Neutrophil (primary cell): Measurements from ENCODE around the gene HSF4.

Source experiments
- H3K27ac ChIP-seq: fragments of 200-600 bp; sonication (generic); 2 replicates; pipeline ENCODE4 v1.5.1; 2016; ENCODE audit warnings: mild to moderate bottlenecking, moderate library complexity
- H3K27me3 ChIP-seq: fragments of 200-600 bp; sonication (generic); 2 replicates; pipeline ENCODE4 v1.6.0; 2016; ENCODE audit warnings: mild to moderate bottlenecking
- H3K36me3 ChIP-seq: fragments of 200-600 bp; sonication (generic); 2 replicates; pipeline ENCODE4 v1.5.1; 2017
- H3K4me1 ChIP-seq, 2 experiments: fragments of 200-600 bp in 1 of 2; sonication (generic) in 1 of 2; 1 replicate in 1 of 2; 2 replicates in 1 of 2; pipeline versions ENCODE4 v1.5.1 to v1.6.1; 2013 to 2016; ENCODE audit warnings: low read depth in 1 of 2, low read length in 1 of 2, mild to moderate bottlenecking in 1 of 2, moderate library complexity in 1 of 2; ENCODE audit not compliant: control insufficient read depth in 1 of 2, insufficient read depth in 1 of 2
- H3K4me3 ChIP-seq, 2 experiments: fragments of 200-600 bp in 1 of 2; sonication (generic) in 1 of 2; 1 replicate in 1 of 2; 2 replicates in 1 of 2; pipeline ENCODE4 v1.5.1; 2013 to 2016; ENCODE audit warnings: low read depth in 1 of 2, low read length in 1 of 2, mild to moderate bottlenecking in 1 of 2, moderate library complexity in 1 of 2
- H3K9me3 ChIP-seq: fragments of 200-600 bp; sonication (generic); 2 replicates; pipeline ENCODE4 v1.5.1; 2016
- CTCF ChIP-seq: fragments of 200-600 bp; sonication (generic); IDR thresholded peaks from 2 replicates; pipeline ENCODE4 v1.5.1; 2016; ENCODE audit warnings: antibody characterized with exemption

Gene HSF4

GRCh38 chr16:67147437-67148140 lies 17.0 kb upstream of the HSF4 start:
- no peak overlapping the region for H3K4me3 ChIP-seq
- H3K27me3 ChIP-seq = peaks cover 38% of the 10 kb centered on the region
- no peaks in the 10 kb centered on the region for H3K9me3 ChIP-seq
- peaks cover 41 to 47% of the 10 kb centered on the region in 2 experiments for H3K4me1 ChIP-seq
- TF ChIP-seq CTCF = no peak
- H3K36me3 ChIP-seq = peaks cover 65% of the 10 kb centered on the region
- H3K27ac ChIP-seq = no peak overlapping the region

GRCh38 chr16:67148221-67148620 lies 16.3 kb upstream of the HSF4 start:
- Histone ChIP-seq H3K27ac (no peak overlapping the region), H3K4me3 (no peak overlapping the region), H3K36me3 (peaks cover 59% of the 10 kb centered on the region), H3K4me1 (peaks cover 41 to 47% of the 10 kb centered on the region in 2 experiments), H3K9me3 (no peaks in the 10 kb centered on the region), H3K27me3 (peaks cover 45% of the 10 kb centered on the region)
- TF ChIP-seq CTCF = no peak

GRCh38 chr16:67148656-67149275 lies 15.8 kb upstream of the HSF4 start:
- Histone ChIP-seq H3K36me3 (peaks cover 53% of the 10 kb centered on the region), H3K9me3 (no peaks in the 10 kb centered on the region), H3K27me3 (peaks cover 48% of the 10 kb centered on the region), H3K27ac (no peak overlapping the region), H3K4me3 (no peak overlapping the region), H3K4me1 (peaks cover 44 to 47% of the 10 kb centered on the region in 2 experiments)
- TF ChIP-seq CTCF = no peak

DNA sequence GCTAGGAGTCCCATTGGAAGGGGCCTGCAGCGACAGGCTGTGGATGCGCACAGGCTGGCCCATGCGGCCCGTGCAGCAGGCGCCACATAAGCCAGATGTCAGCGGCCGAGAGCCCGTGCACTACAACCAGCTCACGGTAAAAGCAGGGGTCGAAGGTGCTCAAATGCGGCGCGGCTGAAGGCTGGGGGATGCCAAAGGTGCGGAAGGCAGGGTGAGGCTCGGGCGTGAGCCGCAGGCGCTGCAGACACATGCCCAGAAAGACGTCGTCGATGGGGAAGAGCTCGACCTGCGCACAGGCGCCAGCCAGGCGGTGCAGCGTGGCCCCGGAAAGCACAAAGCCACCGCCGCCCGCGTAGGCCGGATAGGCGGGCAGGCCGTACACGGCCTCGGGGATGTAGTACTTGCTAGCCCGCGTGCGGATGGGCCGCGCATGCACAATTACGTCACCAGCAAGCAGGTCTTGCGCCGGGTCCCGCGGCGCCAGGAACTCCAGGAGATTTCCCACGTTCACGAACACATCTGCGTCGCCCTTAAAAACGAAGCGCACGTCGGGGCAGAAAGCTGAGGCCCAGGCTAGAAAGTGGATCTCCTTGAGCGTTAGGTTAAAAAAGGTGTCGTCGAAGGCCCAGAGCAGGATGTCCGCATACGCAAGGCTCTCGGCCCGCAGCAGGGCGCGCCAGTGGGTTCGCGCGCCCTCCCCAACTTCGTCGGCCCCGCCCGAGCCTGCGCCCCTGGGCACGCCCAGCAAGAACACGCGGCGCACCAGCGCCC lies 15.1 kb upstream of the HSF4 start:
- no peaks in the 10 kb centered on the region for H3K9me3 ChIP-seq
- no peak for TF ChIP-seq CTCF
- peaks cover 53% of the 10 kb centered on the region for H3K36me3 ChIP-seq
- H3K27me3 ChIP-seq = peaks cover 55% of the 10 kb centered on the region
- H3K4me1 ChIP-seq = peaks cover 44 to 53% of the 10 kb centered on the region in 2 experiments
- H3K27ac ChIP-seq = no peak overlapping the region
- H3K4me3 ChIP-seq = peak overlapping the region in 1 of 2 experiments; percentile 23

DNA sequence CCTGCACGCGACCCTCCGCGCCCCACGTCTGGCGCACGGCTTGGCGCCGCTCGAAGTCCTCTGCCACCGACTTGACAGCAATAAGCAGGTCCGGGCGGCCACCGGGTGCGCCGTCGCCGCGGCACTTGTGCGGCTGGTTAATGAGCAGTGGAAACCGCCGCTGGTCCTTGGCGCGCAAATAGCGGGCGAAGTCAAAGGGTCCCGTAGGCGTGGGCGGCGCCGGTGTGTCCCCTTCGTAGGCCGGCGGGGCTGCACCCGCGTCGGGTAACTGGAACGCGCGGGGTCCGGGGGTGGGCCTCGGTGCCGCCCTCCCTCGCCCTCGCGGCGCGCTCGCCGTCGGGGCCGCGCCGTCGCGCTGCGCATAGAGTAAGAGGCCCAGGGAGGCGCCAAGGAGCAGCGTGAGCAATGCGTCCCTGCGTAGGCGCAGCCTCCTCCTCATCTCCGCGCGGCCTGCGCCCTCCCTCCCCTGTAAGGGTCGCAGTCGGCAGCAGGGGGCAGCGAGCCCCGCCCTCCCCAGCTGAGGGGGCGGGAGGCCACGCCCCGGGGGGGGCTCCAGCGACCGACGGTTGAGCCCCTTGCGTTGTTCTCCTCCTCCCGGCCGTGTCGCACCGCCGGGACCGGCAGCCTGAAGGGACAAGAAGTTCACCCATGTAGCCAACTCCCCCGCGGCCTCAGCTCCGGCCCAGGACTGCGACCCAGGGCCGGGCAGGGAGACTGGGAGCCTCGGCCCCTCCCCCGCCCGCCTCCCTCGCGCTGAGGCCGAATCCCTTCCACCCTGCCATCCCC lies 14.3 kb upstream of the HSF4 start:
- H3K27me3 ChIP-seq = peaks cover 63% of the 10 kb centered on the region
- no peak overlapping the region for H3K27ac ChIP-seq
- H3K4me1 ChIP-seq = peaks cover 39 to 53% of the 10 kb centered on the region in 2 experiments
- H3K4me3 ChIP-seq = peak overlapping the region; percentile 23 to 32
- no peaks in the 10 kb centered on the region for H3K9me3 ChIP-seq
- peaks cover 48% of the 10 kb centered on the region for H3K36me3 ChIP-seq
- no peak for TF ChIP-seq CTCF
